Measurements from ENCODE around the gene ITGA5. TPM values are rescaled to one million over a fixed set of nuclear protein-coding genes. Genes with fewer than 3 reads are reported as not detected.
A peak's percentile ranks its signal among the peaks of the same experiment; 100 is the strongest.

The ITGA5 gene
- total and polyA plus RNA-seq, 2 of the 13 experiments (the other 11 are each of a cell fraction or from before 2014, with no cell fraction given): 0.20 to 0.40 TPM

DNA sequence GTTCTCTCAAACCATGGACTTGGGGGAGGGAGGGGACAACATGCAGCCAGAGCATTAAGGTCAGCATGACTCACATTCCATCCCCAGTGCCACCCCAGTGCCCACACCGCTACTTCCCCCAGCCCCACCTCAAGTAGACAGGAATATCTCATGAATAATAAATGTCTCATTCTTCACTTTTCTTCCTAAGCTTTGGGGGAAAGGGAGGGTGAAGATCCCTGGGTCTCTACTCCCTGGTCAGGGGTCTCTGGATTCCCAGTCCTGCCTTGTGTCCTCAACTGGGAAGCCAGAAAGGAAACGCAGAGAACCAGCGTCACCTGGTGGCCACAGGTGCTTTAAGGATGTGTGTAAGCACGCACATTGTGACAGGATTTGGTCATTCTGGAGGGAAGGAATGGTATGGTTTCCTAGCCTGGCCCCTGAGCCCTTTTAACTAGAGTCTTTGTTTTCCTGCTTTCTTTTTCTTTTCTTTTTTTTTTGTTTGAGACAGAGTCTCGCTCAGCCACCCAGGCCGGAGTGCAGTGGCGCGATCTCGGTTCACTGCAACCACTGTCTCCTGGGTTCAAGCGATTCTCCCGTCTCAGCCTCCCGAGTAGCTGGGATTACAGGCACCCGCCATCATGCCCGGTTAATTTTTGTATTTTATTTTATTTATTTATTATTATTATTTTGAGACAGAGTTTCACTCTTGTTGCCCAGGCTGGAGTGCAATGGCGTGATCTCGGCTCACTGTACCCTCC is 58.2 kb downstream of the ITGA5 start (continued):
- TF ChIP-seq, protein P1, sequence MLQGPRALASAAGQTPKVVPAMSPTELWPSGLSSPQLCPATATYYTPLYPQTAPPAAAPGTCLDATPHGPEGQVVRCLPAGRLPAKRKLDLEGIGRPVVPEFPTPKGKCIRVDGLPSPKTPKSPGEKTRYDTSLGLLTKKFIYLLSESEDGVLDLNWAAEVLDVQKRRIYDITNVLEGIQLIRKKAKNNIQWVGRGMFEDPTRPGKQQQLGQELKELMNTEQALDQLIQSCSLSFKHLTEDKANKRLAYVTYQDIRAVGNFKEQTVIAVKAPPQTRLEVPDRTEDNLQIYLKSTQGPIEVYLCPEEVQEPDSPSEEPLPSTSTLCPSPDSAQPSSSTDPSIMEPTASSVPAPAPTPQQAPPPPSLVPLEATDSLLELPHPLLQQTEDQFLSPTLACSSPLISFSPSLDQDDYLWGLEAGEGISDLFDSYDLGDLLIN (CRISPR knock-in tag; IDR thresholded peaks at IDR 0.05; ENCODE audit: borderline replicate concordance): no peak
- TF ChIP-seq HMG20B (CRISPR knock-in tag; conservative IDR thresholded peaks at IDR 0.05) (no peak), ZNF276 (CRISPR knock-in tag; IDR thresholded peaks at IDR 0.05; ENCODE audit: low read depth) (0 out of 2 replicates have a peak, but pooled peaks have one; percentile 29), TCF12 (IDR thresholded peaks at IDR 0.05) (no peak), TCF12 (CRISPR knock-in tag; IDR thresholded peaks at IDR 0.05) (no peak), ERF (CRISPR knock-in tag; IDR thresholded peaks at IDR 0.05) (peak; percentile 75; the same call in 1 of the 2 replicates), ZNF343 (CRISPR knock-in tag; IDR thresholded peaks at IDR 0.05) (no peak), HOXA7 (CRISPR knock-in tag; IDR thresholded peaks at IDR 0.05) (no peak), PITX1 (CRISPR knock-in tag; IDR thresholded peaks at IDR 0.05) (no peak), ZNF564 (CRISPR knock-in tag; IDR thresholded peaks at IDR 0.05) (no peak), ARHGAP35 (CRISPR knock-in tag; IDR thresholded peaks at IDR 0.05; ENCODE audit: borderline replicate concordance) (no peak), ATF1 (CRISPR knock-in tag; IDR thresholded peaks at IDR 0.05) (no peak), ZBTB20 (CRISPR knock-in tag; IDR thresholded peaks at IDR 0.05; ENCODE audit: borderline replicate concordance, low read depth) (no peak), ZFP36L2 (CRISPR knock-in tag; IDR thresholded peaks at IDR 0.05) (no peak), RBAK (CRISPR knock-in tag; IDR thresholded peaks at IDR 0.05) (no peak), NR1H2 (CRISPR knock-in tag; IDR thresholded peaks at IDR 0.05; ENCODE audit: borderline replicate concordance, low read depth) (no peak), ZNF781 (CRISPR knock-in tag; IDR thresholded peaks at IDR 0.05; ENCODE audit: borderline replicate concordance, not compliant biosample characterization) (no peak), TCF7L2 (IDR thresholded peaks at IDR 0.05; ENCODE audit: low read depth, low read length) (no peak), ZNF850 (CRISPR knock-in tag; conservative IDR thresholded peaks at IDR 0.05) (no peak), ZNF720 (CRISPR knock-in tag; IDR thresholded peaks at IDR 0.05) (no peak), JARID2 (CRISPR knock-in tag; IDR thresholded peaks at IDR 0.05; ENCODE audit: insufficient replicate concordance) (no peak), DR1 (CRISPR knock-in tag; IDR thresholded peaks at IDR 0.05) (no peak)
- TF ChIP-seq, protein P2, sequence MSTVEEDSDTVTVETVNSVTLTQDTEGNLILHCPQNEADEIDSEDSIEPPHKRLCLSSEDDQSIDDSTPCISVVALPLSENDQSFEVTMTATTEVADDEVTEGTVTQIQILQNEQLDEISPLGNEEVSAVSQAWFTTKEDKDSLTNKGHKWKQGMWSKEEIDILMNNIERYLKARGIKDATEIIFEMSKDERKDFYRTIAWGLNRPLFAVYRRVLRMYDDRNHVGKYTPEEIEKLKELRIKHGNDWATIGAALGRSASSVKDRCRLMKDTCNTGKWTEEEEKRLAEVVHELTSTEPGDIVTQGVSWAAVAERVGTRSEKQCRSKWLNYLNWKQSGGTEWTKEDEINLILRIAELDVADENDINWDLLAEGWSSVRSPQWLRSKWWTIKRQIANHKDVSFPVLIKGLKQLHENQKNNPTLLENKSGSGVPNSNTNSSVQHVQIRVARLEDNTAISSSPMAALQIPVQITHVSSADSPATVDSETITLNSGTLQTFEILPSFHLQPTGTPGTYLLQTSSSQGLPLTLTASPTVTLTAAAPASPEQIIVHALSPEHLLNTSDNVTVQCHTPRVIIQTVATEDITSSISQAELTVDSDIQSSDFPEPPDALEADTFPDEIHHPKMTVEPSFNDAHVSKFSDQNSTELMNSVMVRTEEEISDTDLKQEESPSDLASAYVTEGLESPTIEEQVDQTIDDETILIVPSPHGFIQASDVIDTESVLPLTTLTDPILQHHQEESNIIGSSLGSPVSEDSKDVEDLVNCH (CRISPR knock-in tag; IDR thresholded peaks at IDR 0.05): no peak
- TF ChIP-seq, protein P3, sequence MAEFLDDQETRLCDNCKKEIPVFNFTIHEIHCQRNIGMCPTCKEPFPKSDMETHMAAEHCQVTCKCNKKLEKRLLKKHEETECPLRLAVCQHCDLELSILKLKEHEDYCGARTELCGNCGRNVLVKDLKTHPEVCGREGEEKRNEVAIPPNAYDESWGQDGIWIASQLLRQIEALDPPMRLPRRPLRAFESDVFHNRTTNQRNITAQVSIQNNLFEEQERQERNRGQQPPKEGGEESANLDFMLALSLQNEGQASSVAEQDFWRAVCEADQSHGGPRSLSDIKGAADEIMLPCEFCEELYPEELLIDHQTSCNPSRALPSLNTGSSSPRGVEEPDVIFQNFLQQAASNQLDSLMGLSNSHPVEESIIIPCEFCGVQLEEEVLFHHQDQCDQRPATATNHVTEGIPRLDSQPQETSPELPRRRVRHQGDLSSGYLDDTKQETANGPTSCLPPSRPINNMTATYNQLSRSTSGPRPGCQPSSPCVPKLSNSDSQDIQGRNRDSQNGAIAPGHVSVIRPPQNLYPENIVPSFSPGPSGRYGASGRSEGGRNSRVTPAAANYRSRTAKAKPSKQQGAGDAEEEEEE (CRISPR knock-in tag; IDR thresholded peaks at IDR 0.05; ENCODE audit: borderline replicate concordance): no peak
